ENCODE measurements around the gene FAM135A. TPM values are rescaled to one million over a fixed set of nuclear protein-coding genes. Genes with fewer than 3 reads are reported as not detected.

FAM135A gene
- total and polyA plus RNA-seq, 2 of the 4 experiments (the other 2 are of a cell fraction): 2.2 to 7.9 TPM

- Histone ChIP-seq H3K14ac (replicated peaks; ENCODE audit: low read depth, low read length) (no peak overlapping the region), H4K91ac (ENCODE audit: insufficient read depth, low read depth, low read length) (no peak overlapping the region), H4K20me1 (ENCODE audit: insufficient read depth, low read length) (no peaks in the 10 kb centered on the region), H3K4ac (ENCODE audit: low read depth, low read length) (no peak overlapping the region), H2BK5ac (ENCODE audit: low read depth, low read length, poor library complexity, severe bottlenecking) (no peak overlapping the region), H2AFZ (replicated peaks; ENCODE audit: low read length, poor library complexity) (no peak overlapping the region), H3K56ac (ENCODE audit: extremely low read depth, insufficient read depth, low read length) (no peak overlapping the region), H2AK9ac (replicated peaks; ENCODE audit: low read depth, low read length, poor library complexity) (no peak overlapping the region), H4K5ac (ENCODE audit: low read depth, low read length) (no peak overlapping the region), H3K4me2 (ENCODE audit: low read depth, low read length) (no peak overlapping the region), H2BK15ac (ENCODE audit: low read depth, low read length) (no peak overlapping the region), H3K23ac (ENCODE audit: low read depth, low read length) (no peak overlapping the region), H3K18ac (ENCODE audit: low read depth, low read length) (no peak overlapping the region), H3K36me3 (ENCODE audit: control insufficient read depth, insufficient read depth, low read length) (no peaks in the 10 kb centered on the region), H3K9ac (ENCODE audit: low read depth, low read length) (no peak overlapping the region), H3K27ac (ENCODE audit: insufficient read depth, low read length) (no peak overlapping the region), H3K9me1 (ENCODE audit: insufficient read depth, low read length) (no peaks in the 10 kb centered on the region), H3K79me1 (ENCODE audit: low read depth in 1 of 2, low read length in 2 of 2) (no peaks in the 10 kb centered on the region), H2AK5ac (ENCODE audit: low read depth, low read length) (no peak overlapping the region), H3K9me3 (ENCODE audit: control insufficient read depth, insufficient read depth, low read length) (no peaks in the 10 kb centered on the region), H4K8ac (ENCODE audit: low read depth in 2 of 2, low read length in 2 of 2) (no peak overlapping the region), H2BK120ac (ENCODE audit: low read depth, low read length) (no peak overlapping the region), H3K27me3 (ENCODE audit: control insufficient read depth, insufficient read depth, low read length) (peaks cover 1% of the 10 kb centered on the region; the same call in 1 of the 2 replicates), H3K4me1 (ENCODE audit: control insufficient read depth, insufficient read depth, low read length) (no peaks in the 10 kb centered on the region), H2BK20ac (ENCODE audit: low read depth, low read length) (no peak overlapping the region), H3K4me3 (ENCODE audit: insufficient read depth, low read depth, low read length) (no peak overlapping the region)
- WGBS, 2 experiments (ENCODE audit: extremely low coverage in 2 of 2, insufficient read length in 1 of 2): no CpG with 5 or more reads among the region's 5 CpGs
- in situ Hi-C loops (cut with MboI; ENCODE audit: low sequenced_read_pairs): no loop called here
- ATAC-seq (ENCODE audit: low read depth): no peak
- ChIA-PET CTCF (interaction anchor here (0.6 to 1.2 kb wide), 3 partner anchors 10 to 22 kb away, joined by 3 to 5 read pairs (median 3); no protein-coding TSS in a partner anchor), POLR2A (ENCODE audit: unreplicated experiment) (no interaction called here)
- TF ChIP-seq NFE2L2 (IDR thresholded peaks at IDR 0.05; ENCODE audit: low read depth, low read length) (no peak), CTCF (conservative IDR thresholded peaks at IDR 0.05; ENCODE audit: low read depth, low read length) (no peak)
- no peak for DNase-seq
- intact Hi-C loops (cut with micrococcal nuclease): no loop called here
- no TSS peak for BruUV-seq (replicated peaks)
- dilution Hi-C loops (cut with HindIII; ENCODE audit: low sequenced_read_pairs, unreplicated experiment): no loop called here
Observed at GRCh38 chr6:70381417-70381782, 31.9 kb upstream of the FAM135A start.

Measured in IMR-90 (cell line).